ENCODE measurements around the gene SLK.

The SLK gene

GRCh38 chr10:104067525-104067924 is 100.6 kb downstream of the SLK start:
- Mint-ChIP-seq H3K9me3 (no peaks in the 10 kb centered on the region), H3K27ac (peak overlapping the region; percentile 28 to 69 (median 60)), H3K4me3 (peak overlapping the region; percentile 55 to 63 (median 62)), H3K27me3 (ENCODE audit: low read depth) (peaks cover 17% of the 10 kb centered on the region), H3K4me1 (peaks cover 27% of the 10 kb centered on the region), H3K36me3 (ENCODE audit: low read depth) (no peaks in the 10 kb centered on the region)
- TF ChIP-seq, protein P1, sequence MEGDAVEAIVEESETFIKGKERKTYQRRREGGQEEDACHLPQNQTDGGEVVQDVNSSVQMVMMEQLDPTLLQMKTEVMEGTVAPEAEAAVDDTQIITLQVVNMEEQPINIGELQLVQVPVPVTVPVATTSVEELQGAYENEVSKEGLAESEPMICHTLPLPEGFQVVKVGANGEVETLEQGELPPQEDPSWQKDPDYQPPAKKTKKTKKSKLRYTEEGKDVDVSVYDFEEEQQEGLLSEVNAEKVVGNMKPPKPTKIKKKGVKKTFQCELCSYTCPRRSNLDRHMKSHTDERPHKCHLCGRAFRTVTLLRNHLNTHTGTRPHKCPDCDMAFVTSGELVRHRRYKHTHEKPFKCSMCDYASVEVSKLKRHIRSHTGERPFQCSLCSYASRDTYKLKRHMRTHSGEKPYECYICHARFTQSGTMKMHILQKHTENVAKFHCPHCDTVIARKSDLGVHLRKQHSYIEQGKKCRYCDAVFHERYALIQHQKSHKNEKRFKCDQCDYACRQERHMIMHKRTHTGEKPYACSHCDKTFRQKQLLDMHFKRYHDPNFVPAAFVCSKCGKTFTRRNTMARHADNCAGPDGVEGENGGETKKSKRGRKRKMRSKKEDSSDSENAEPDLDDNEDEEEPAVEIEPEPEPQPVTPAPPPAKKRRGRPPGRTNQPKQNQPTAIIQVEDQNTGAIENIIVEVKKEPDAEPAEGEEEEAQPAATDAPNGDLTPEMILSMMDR (IDR thresholded peaks at IDR 0.05; ENCODE audit: unreplicated experiment in 3 of 3), result no peak

- TF ChIP-seq, protein P1 (IDR thresholded peaks at IDR 0.05; ENCODE audit: unreplicated experiment in 3 of 3), result no peak
- Mint-ChIP-seq H3K27ac (no peak overlapping the region), H3K9me3 (no peaks in the 10 kb centered on the region), H3K27me3 (ENCODE audit: low read depth) (peaks cover 12% of the 10 kb centered on the region), H3K4me1 (peaks cover 27% of the 10 kb centered on the region), H3K4me3 (no peak overlapping the region), H3K36me3 (ENCODE audit: low read depth) (no peaks in the 10 kb centered on the region)
These were observed 102.7 kb downstream of the SLK start for GRCh38 chr10:104069613-104070012.

DNA sequence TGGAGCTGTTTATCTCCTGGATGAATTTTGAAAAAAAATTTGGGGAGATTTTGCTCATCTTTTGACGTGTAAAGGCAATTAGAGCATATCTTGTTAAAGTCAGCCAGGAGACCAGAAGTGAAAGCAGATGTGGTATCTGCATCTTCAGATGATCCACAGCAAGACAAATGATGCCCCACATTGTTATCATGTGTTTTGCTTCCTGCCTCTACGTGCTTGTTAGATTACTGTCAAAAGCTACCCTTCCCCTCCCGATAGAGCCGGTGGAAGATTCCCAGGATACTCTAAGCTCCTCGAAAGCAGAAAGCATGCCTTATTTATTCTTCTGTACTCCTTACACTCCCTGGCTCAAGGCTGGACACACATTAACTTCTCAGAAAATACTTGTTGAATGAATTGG is 105.8 kb downstream of the SLK start:
- Mint-ChIP-seq H3K27ac (no peak overlapping the region), H3K4me3 (no peak overlapping the region), H3K4me1 (peaks cover 1% of the 10 kb centered on the region), H3K27me3 (ENCODE audit: low read depth) (peaks cover 12% of the 10 kb centered on the region), H3K36me3 (ENCODE audit: low read depth) (no peaks in the 10 kb centered on the region), H3K9me3 (no peaks in the 10 kb centered on the region)
- TF ChIP-seq, protein P1 (IDR thresholded peaks at IDR 0.05; ENCODE audit: unreplicated experiment in 3 of 3), result no peak

DNA sequence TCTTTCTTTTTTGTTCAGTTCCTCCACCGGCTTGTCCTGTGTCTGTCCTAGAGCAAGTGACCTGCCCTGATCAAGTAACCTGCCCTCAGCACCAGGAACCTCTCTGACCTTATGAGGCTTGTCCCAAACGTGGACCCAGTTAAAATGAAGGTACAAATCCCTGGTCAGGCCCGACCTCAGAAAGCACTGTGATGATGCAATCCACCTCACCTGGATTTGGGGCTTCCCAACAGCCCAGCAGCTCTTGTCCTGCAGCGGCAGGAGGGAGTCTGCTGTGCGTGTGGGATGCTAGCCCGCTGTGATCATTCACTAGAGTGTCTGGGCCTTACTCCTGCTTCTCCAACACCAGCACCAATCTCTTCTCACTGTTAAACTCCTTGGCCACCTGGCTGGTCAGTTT is 107.6 kb downstream of the SLK start:
- H3K4me1 Mint-ChIP-seq, result no peaks in the 10 kb centered on the region
- no peaks in the 10 kb centered on the region for H3K9me3 Mint-ChIP-seq
- H3K4me3 Mint-ChIP-seq, result no peak overlapping the region
- H3K27me3 Mint-ChIP-seq (ENCODE audit: low read depth), result peaks cover 15% of the 10 kb centered on the region
- no peaks in the 10 kb centered on the region for H3K36me3 Mint-ChIP-seq (ENCODE audit: low read depth)
- no peak overlapping the region for H3K27ac Mint-ChIP-seq
- TF ChIP-seq, protein P1 (IDR thresholded peaks at IDR 0.05; ENCODE audit: unreplicated experiment in 3 of 3), result no peak

- Mint-ChIP-seq H3K36me3 (ENCODE audit: low read depth) (no peaks in the 10 kb centered on the region), H3K9me3 (no peaks in the 10 kb centered on the region), H3K4me1 (peaks cover 4% of the 10 kb centered on the region), H3K27me3 (ENCODE audit: low read depth) (peaks cover 8% of the 10 kb centered on the region), H3K27ac (no peak overlapping the region), H3K4me3 (no peak overlapping the region)
- TF ChIP-seq, protein P1 (IDR thresholded peaks at IDR 0.05; ENCODE audit: unreplicated experiment in 3 of 3), result no peak
These were observed 109.8 kb downstream of the SLK start for GRCh38 chr10:104076743-104077160.

DNA sequence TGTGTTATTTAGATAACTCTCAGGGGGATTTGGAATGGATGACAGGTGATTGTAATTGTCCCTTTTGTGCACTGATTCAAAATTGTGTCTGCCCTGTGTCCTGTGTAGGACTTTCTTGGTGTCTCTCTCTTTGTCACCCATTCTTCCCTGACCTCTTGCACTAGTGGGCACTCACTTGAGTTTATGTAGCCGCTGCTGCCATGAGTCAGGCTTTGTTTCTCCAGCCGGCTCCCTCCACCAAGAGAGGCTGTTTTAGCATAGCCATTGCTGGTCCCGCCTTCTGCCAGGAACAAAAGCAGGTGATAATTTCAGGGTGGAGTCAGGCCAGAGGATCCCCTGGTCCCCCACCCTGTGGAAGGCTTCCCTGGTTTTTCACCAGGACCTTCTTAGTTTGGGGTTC is 110.3 kb downstream of the SLK start:
- TF ChIP-seq, protein P1 (IDR thresholded peaks at IDR 0.05; ENCODE audit: unreplicated experiment in 3 of 3), result no peak
- Mint-ChIP-seq H3K27me3 (ENCODE audit: low read depth) (peaks cover 8% of the 10 kb centered on the region), H3K4me1 (peaks cover 4% of the 10 kb centered on the region), H3K36me3 (ENCODE audit: low read depth) (no peaks in the 10 kb centered on the region), H3K27ac (no peak overlapping the region), H3K9me3 (no peaks in the 10 kb centered on the region), H3K4me3 (no peak overlapping the region)

Measured in nephron (organoid).